Vagina (tissue), 2 donors: ENCODE data around the gene PPP2R3A.

ENCODE experiments used
- CTCF ChIP-seq, 3 experiments: fragments of 450-650 bp in 2 of 3; fragments of 200-600 bp in 1 of 3; sonication (generic) in 1 of 3; IDR thresholded peaks; one replicate each; pipeline ENCODE4 v1.5.1; 2017 to 2019; ENCODE audit warnings: antibody characterized with exemption in 3 of 3, mild to moderate bottlenecking in 2 of 3, moderate library complexity in 2 of 3
- POLR2AphosphoS5 ChIP-seq, 2 donors: sonication (generic); formaldehyde crosslinking; IDR thresholded peaks; one replicate each; pipeline ENCODE4 v1.9.0; 2017; ENCODE audit warnings: antibody characterized with exemption in 2 of 2, mild to moderate bottlenecking in 2 of 2, low read depth in 1 of 2; ENCODE audit not compliant: insufficient read depth in 1 of 2

- no peak for TF ChIP-seq CTCF (IDR thresholded peaks at IDR 0.05)
- TF ChIP-seq POLR2AphosphoS5 (IDR thresholded peaks at IDR 0.05; ENCODE audit: insufficient read depth in 1 of 2, low read depth in 1 of 2), result no peak
Measured at GRCh38 chr3:135944831-135945230, 20.7 kb upstream of the PPP2R3A start.
